OCI-LY7 (cell line): ENCODE results near the gene PHB1.

Source experiments
- EZH2phosphoT487 ChIP-seq: fragments of 200-600 bp; sonication (generic); IDR thresholded peaks from 2 replicates; pipeline ENCODE4 v1.6.1; 2018; ENCODE audit warnings: low read depth, borderline replicate concordance, mild to moderate bottlenecking, mixed run types, antibody characterized with exemption, low read length, moderate library complexity, mixed read lengths
- TF ChIP-seq, protein P1 (sequence below): fragments of 200-600 bp; sonication (generic); conservative IDR thresholded peaks from 2 replicates; pipeline ENCODE4 v1.5.1; 2014; ENCODE audit warnings: mild to moderate bottlenecking, antibody characterized with exemption, low read length, moderate library complexity, mixed read lengths

DNA sequence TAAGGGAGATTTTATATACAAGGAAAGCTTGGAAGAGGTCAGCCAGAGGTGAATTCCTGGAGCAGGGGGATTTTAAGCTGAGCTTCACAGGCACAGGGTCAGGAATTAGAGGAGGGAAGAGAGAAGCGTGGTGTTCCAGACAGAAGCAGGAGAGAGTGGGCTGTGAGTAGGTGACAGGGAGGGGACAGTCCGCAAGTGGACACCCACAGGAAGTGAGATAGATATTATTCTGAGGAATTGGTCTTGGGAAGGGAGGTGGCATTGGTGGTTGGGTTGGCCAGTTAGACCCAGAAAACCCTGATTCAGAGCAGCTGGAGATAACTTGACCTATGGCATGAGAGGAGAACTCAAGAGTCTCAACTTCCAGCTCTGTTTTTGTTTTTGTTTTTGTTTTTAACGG lies 14.7 kb downstream of the PHB1 start:
- TF ChIP-seq, protein P1, sequence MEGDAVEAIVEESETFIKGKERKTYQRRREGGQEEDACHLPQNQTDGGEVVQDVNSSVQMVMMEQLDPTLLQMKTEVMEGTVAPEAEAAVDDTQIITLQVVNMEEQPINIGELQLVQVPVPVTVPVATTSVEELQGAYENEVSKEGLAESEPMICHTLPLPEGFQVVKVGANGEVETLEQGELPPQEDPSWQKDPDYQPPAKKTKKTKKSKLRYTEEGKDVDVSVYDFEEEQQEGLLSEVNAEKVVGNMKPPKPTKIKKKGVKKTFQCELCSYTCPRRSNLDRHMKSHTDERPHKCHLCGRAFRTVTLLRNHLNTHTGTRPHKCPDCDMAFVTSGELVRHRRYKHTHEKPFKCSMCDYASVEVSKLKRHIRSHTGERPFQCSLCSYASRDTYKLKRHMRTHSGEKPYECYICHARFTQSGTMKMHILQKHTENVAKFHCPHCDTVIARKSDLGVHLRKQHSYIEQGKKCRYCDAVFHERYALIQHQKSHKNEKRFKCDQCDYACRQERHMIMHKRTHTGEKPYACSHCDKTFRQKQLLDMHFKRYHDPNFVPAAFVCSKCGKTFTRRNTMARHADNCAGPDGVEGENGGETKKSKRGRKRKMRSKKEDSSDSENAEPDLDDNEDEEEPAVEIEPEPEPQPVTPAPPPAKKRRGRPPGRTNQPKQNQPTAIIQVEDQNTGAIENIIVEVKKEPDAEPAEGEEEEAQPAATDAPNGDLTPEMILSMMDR, result no peak
- TF ChIP-seq EZH2phosphoT487, result no peak
